Measurements from ENCODE around the gene GDPD4.

DNA sequence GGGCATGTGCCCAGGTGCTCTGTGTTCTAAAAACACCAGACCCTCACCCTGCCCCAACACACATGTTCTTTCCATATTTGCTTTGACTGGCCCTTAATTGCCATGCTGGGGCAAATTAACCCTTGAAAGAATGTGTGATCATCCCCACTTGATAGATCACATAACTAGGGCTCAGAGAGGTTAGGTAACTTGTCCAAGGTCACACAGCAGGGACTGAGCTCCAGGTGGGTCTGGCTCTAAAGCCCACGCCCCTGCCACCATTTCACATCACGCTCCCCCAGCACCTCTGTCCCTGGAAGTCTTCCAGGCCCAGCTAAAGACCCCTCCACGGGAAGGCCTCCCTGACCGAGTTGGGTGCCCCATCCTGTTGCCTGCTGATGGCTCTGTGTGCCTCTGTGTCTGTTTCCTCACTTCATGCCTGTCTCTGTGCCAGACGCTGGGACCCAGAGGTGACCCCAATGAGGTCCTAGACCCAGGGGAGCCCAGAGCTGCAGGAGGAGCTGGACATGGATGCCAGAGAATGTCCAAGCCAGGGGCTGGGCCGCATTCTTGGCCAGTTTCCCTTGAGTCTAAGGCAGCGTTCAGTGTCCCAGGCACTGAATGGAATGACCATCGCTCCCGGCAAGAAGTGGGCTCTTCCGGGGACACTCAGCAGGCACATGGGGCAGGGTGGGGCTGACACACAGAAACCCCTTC, 93.7 kb downstream of the GDPD4 start:
- TF ChIP-seq CTCF (IDR thresholded peaks at IDR 0.05) (no peak), POLR2A (IDR thresholded peaks at IDR 0.05; ENCODE audit: low read depth) (no peak), POLR2AphosphoS5 (IDR thresholded peaks at IDR 0.05) (no peak)

All from esophagus muscularis mucosa (tissue), 3 donors.